Peyer's patch (tissue), 4 donors: Measurements from ENCODE around the gene CLIC1.

Source experiments
- CTCF ChIP-seq, 6 experiments: fragments of 450-650 bp in 4 of 6; fragments of 200-600 bp in 2 of 6; sonication (generic) in 1 of 6; IDR thresholded peaks; one replicate each; pipeline ENCODE4 v1.5.1; 2017 to 2019; ENCODE audit warnings: antibody characterized with exemption in 6 of 6, mild to moderate bottlenecking in 3 of 6, moderate library complexity in 1 of 6
- POLR2A ChIP-seq, 2 donors: fragments of 450-650 bp; IDR thresholded peaks; one replicate each; pipeline ENCODE4 v1.5.1; 2017; ENCODE audit warnings: antibody characterized with exemption in 2 of 2, mild to moderate bottlenecking in 2 of 2, moderate library complexity in 2 of 2

GRCh38 chr6:31779908-31780307 lies 43.6 kb upstream of the CLIC1 start:
- no peak for TF ChIP-seq CTCF (IDR thresholded peaks at IDR 0.05)
- no peak for TF ChIP-seq POLR2A (IDR thresholded peaks at IDR 0.05)
